ENCODE measurements around the gene NKIRAS1. TPM values are rescaled to one million over a fixed set of nuclear protein-coding genes. Genes with fewer than 3 reads are reported as not detected.

Gene NKIRAS1
- total and polyA plus RNA-seq, 12 donors, result 9.4 to 24.2 (median 19.1) TPM

DNA sequence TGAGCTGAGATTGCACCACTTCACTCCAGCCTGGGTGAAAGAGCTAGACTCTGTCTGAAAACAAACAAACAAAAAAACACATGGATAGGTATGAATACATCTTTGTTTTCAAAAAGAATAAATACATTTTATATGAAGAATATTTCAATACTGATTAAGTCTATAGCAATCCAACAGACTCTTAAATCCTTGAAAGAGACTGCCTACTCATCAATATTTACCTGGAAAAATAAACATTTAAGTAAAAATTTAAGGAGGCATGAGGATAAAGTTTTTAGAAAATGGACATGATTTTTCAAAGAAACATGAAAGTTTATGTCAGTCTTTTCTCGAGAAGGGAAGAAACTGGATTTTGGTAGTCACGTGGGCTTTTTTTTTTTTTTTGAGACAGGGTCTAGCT, 5.4 kb downstream of the NKIRAS1 start:
- H3K4me1 ChIP-seq, result peaks cover 0 to 19% (median 14%) of the 10 kb centered on the region in 9 donors
- H3K36me3 ChIP-seq, result peaks cover 0 to 42% (median 13%) of the 10 kb centered on the region in 9 donors
- intact Hi-C loops (cut with DNase I), result no loop called here
- no peak for DNase-seq
- H3K9me3 ChIP-seq, result no peaks in the 10 kb centered on the region
- no peak overlapping the region for H3K4me3 ChIP-seq
- TF ChIP-seq, protein P1, sequence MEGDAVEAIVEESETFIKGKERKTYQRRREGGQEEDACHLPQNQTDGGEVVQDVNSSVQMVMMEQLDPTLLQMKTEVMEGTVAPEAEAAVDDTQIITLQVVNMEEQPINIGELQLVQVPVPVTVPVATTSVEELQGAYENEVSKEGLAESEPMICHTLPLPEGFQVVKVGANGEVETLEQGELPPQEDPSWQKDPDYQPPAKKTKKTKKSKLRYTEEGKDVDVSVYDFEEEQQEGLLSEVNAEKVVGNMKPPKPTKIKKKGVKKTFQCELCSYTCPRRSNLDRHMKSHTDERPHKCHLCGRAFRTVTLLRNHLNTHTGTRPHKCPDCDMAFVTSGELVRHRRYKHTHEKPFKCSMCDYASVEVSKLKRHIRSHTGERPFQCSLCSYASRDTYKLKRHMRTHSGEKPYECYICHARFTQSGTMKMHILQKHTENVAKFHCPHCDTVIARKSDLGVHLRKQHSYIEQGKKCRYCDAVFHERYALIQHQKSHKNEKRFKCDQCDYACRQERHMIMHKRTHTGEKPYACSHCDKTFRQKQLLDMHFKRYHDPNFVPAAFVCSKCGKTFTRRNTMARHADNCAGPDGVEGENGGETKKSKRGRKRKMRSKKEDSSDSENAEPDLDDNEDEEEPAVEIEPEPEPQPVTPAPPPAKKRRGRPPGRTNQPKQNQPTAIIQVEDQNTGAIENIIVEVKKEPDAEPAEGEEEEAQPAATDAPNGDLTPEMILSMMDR (IDR thresholded peaks at IDR 0.05), result no peak
- 95 to 96% methylated on average over 2 of the region's 2 CpGs for WGBS, 2 donors
- H3K27me3 ChIP-seq, result no peaks in the 10 kb centered on the region
- ATAC-seq, result no peak
- no peak overlapping the region for H3K27ac ChIP-seq

DNA sequence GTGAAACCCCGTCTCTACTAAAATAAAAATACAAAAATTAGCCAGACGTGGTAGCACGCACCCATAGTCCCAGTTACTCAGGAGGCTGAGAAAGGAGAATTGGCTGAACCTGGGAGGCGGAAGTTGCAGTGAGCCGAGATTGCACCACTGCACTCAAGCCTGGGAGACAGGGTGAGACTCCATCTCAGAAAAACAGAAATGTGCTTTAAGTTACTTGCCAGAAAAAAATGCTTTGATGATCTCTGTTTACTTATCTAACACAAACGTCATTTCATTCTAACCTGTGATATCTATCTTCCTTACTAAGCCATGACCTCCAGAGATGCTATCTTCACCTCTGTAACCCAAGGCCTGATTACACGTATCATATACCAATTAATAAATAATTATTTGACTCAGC, 7.4 kb downstream of the NKIRAS1 start:
- ATAC-seq, result no peak

DNA sequence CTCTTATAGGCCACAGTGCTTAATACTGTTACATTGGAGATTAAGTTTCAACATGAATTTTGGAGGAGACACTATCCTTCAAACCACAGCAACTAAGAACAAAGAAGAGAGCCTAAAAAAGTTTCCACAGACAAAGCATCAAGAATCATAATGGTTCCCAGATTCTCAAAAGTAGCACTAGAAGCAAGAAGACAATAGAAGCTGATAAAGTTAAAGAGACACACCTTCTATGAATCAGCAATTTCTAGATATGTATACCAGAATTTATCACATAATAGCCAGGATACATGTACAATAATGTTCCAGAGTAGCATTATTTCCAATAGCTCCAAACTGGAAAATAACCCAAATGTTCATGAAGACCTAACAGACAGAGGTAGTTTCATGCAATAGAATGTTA, 12.2 kb downstream of the NKIRAS1 start:
- no peak overlapping the region for H3K4me3 ChIP-seq
- H3K36me3 ChIP-seq, result peaks cover 0 to 63% (median 8%) of the 10 kb centered on the region in 9 donors
- DNase-seq (no peak), ATAC-seq (no peak)
- H3K27me3 ChIP-seq, result no peaks in the 10 kb centered on the region
- H3K27ac ChIP-seq, result no peak overlapping the region
- TF ChIP-seq, protein P1 (IDR thresholded peaks at IDR 0.05), result no peak
- no peaks in the 10 kb centered on the region for H3K9me3 ChIP-seq
- intact Hi-C loops (cut with DNase I), result no loop called here
- no peaks in the 10 kb centered on the region for H3K4me1 ChIP-seq

More for the DNA sequence above, 7.4 kb downstream of the NKIRAS1 start:
- no peaks in the 10 kb centered on the region for H3K9me3 ChIP-seq
- intact Hi-C loops (cut with DNase I), result no loop called here
- H3K36me3 ChIP-seq, result peaks cover 0 to 44% (median 13%) of the 10 kb centered on the region in 9 donors
- 90% methylated on average over 7 of the region's 7 CpGs for WGBS, 2 donors
- TF ChIP-seq, protein P1 (IDR thresholded peaks at IDR 0.05), result no peak
- H3K4me1 ChIP-seq, result no peaks in the 10 kb centered on the region
- no peak overlapping the region for H3K27ac ChIP-seq
- no peaks in the 10 kb centered on the region for H3K27me3 ChIP-seq
- H3K4me3 ChIP-seq, result no peak overlapping the region
- DNase-seq, result no peak

DNA sequence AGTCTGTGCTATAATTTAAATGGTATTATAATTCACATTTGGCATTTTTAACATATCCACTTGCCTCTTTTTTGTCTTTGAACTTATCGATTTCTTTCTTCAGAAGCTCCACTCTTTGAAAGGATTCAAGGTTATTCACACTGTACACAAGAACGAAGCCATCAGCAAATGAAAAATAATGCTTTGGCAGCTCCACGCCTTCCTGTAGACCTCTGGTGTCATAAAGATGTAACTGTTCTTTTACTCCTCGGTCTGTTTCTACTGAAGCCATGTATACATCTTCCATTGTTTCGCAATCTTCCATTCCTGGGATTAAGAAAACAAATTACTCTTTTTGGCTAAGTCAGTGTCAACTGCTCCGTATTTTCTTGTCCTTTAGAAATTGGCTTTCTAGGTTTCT, 16.0 kb downstream of the NKIRAS1 start:
- H3K9me3 ChIP-seq, result no peaks in the 10 kb centered on the region
- intact Hi-C loops (cut with DNase I), result no loop called here
- TF ChIP-seq, protein P1 (IDR thresholded peaks at IDR 0.05), result no peak
- H3K4me3 ChIP-seq, result no peak overlapping the region
- H3K27me3 ChIP-seq, result no peaks in the 10 kb centered on the region
- no peaks in the 10 kb centered on the region for H3K4me1 ChIP-seq
- 88 to 90% methylated on average over 6 of the region's 6 CpGs for WGBS, 2 donors
- H3K36me3 ChIP-seq, result peaks cover 0 to 69% (median 6%) of the 10 kb centered on the region in 9 donors
- no peak overlapping the region for H3K27ac ChIP-seq
- no peak for ATAC-seq
- DNase-seq, result no peak

All from heart right ventricle (tissue), 16 donors.